NT2/D1 (cell line): ENCODE results near the gene ACACB.

Experiments used
- DNase-seq: peaks from one replicate; pipeline ENCODE4 v3.0.0-alpha.2; 2011; ENCODE audit warnings: low read depth, low spot score
- H3K27me3 ChIP-seq: 2 replicates; pipeline ENCODE4 v1.6.0; 2011; ENCODE audit warnings: mild to moderate bottlenecking; ENCODE audit not compliant: insufficient read length, insufficient read depth
- H3K36me3 ChIP-seq: 2 replicates; pipeline ENCODE4 v1.6.1; 2011; ENCODE audit warnings: mild to moderate bottlenecking, low read length, mixed read lengths; ENCODE audit not compliant: insufficient read depth, insufficient read length
- H3K4me1 ChIP-seq: 2 replicates; pipeline ENCODE4 v1.5.1; 2011; ENCODE audit not compliant: insufficient read depth, insufficient read length
- H3K4me3 ChIP-seq: 2 replicates; pipeline ENCODE4 v1.5.1; 2011; ENCODE audit warnings: low read depth; ENCODE audit not compliant: insufficient read length
- H3K9ac ChIP-seq: 2 replicates; pipeline ENCODE4 v1.6.0; 2011; ENCODE audit warnings: low read depth; ENCODE audit not compliant: insufficient read length
- H3K9me3 ChIP-seq: 2 replicates; pipeline ENCODE4 v1.5.1; 2011; ENCODE audit warnings: mild to moderate bottlenecking, low read length; ENCODE audit not compliant: insufficient read depth
- SUZ12 ChIP-seq: IDR thresholded peaks from 2 replicates; pipeline ENCODE4 v1.6.1; 2011; ENCODE audit not compliant: insufficient read length, insufficient read depth; ENCODE audit errors: extremely low read depth
- YY1 ChIP-seq: IDR thresholded peaks from 2 replicates; pipeline ENCODE4 v1.6.1; 2011; ENCODE audit not compliant: insufficient read length, insufficient read depth
- ZNF274 ChIP-seq: IDR thresholded peaks from 2 replicates; pipeline ENCODE4 v1.6.1; 2011; ENCODE audit warnings: mild to moderate bottlenecking, low read depth, low read length

Gene ACACB

DNA sequence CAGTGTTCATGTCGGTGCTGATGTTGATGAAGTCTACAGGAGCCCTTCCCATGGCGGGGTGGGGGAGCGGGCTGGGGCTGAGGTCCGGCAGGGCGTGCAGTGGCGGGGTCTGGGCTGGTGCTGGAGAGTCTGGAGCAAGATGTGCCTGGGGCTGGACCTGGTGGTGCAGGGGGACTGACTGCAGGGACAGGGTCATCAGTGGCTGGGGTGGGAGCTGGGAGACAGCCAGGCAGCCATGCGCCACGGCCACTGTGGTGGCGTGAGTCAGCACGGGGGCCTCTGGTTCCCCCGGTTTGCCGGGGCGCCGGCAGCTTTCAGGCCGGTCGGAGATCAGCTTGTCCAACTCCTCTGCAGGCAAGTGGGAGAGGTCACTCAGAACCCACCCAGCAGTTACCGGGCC is 165.1 kb downstream of the ACACB start:
- H3K36me3 ChIP-seq: no peaks in the 10 kb centered on the region
- TF ChIP-seq YY1 (no peak), ZNF274 (no peak), SUZ12 (no peak)
- no peak overlapping the region for H3K4me3 ChIP-seq
- no peaks in the 10 kb centered on the region for H3K9me3 ChIP-seq
- peaks cover 7% of the 10 kb centered on the region for H3K4me1 ChIP-seq
- no peaks in the 10 kb centered on the region for H3K27me3 ChIP-seq
- H3K9ac ChIP-seq: no peak overlapping the region
- no peak for DNase-seq

DNA sequence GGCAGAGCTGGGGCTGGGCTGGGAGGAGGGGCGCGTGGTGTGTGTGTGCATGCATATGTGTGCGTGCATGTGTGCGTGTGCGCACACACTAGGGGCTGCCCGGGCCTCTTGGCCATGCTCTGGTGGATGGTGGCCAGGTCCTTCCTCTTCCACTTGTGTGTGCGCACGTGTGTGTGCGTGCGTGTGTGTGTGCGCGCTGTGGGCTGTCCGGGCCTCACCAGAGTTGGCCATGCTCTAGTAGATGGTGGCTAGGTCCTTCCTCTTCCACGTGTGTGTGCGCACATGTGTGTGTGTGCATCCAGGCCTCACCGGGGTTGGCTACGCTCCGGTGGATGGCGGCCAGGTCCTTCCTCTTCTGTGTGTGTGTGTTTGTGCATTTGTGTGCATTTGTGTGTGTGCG is 168.0 kb downstream of the ACACB start:
- no peak for DNase-seq
- H3K4me1 ChIP-seq: peaks cover 13% of the 10 kb centered on the region
- no peaks in the 10 kb centered on the region for H3K27me3 ChIP-seq
- H3K4me3 ChIP-seq: no peak overlapping the region
- no peaks in the 10 kb centered on the region for H3K36me3 ChIP-seq
- TF ChIP-seq YY1: no peak
- TF ChIP-seq SUZ12: no peak
- no peak for TF ChIP-seq ZNF274
- no peak overlapping the region for H3K9ac ChIP-seq
- no peaks in the 10 kb centered on the region for H3K9me3 ChIP-seq

DNA sequence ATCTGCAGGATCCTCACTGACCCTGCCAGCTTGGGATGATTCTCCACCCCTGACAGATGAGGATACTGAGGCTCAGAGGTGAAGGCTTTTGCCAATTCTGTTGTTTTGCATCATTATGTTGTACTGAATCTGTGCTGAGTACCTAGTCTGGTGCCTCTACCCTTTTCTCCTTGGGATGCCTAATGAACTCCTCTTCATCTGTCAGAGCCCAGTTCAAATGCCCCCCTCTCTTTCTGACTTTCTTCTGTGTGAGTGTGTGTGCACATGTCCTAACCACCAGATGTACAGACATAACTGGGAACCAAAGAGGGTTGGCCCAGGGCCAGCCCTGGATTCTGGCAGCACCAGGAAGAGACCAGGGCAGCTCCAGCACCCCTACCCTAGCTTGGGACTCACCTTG is 169.9 kb downstream of the ACACB start:
- H3K9me3 ChIP-seq: no peaks in the 10 kb centered on the region
- no peak for DNase-seq
- no peak overlapping the region for H3K9ac ChIP-seq
- TF ChIP-seq SUZ12 (no peak), ZNF274 (no peak), YY1 (no peak)
- no peaks in the 10 kb centered on the region for H3K36me3 ChIP-seq
- peaks cover 18% of the 10 kb centered on the region for H3K4me1 ChIP-seq
- no peaks in the 10 kb centered on the region for H3K27me3 ChIP-seq
- H3K4me3 ChIP-seq: no peak overlapping the region

- DNase-seq: no peak
- no peak overlapping the region for H3K9ac ChIP-seq
- H3K27me3 ChIP-seq: no peaks in the 10 kb centered on the region
- no peaks in the 10 kb centered on the region for H3K36me3 ChIP-seq
- TF ChIP-seq YY1 (no peak), SUZ12 (no peak), ZNF274 (no peak)
- H3K4me1 ChIP-seq: peaks cover 18% of the 10 kb centered on the region
- no peak overlapping the region for H3K4me3 ChIP-seq
- H3K9me3 ChIP-seq: no peaks in the 10 kb centered on the region
These were observed 170.3 kb downstream of the ACACB start for GRCh38 chr12:109286652-109287051.

DNA sequence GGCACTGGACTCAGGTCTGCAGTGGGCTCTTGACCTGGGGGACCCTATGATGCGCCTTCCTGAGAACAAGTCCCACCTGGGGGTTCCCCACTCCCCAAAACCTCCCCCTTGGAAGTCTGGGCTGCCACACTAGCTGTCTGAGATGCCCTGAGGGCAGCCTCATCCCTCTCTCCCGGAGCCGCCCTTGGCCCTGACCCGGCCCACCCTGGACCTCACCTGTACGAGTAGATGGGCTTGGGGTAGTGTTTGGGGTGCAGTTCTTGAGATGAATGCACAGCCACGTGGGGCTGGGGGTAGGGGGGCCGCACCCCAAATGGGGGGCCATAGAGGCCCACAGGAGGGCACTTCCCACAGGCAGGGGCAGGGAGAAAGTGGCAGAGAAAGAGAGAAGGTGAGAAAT is 170.8 kb downstream of the ACACB start:
- Histone ChIP-seq H3K9me3 (no peaks in the 10 kb centered on the region), H3K27me3 (no peaks in the 10 kb centered on the region), H3K4me3 (no peak overlapping the region), H3K36me3 (no peaks in the 10 kb centered on the region), H3K4me1 (peaks cover 18% of the 10 kb centered on the region), H3K9ac (no peak overlapping the region)
- DNase-seq: no peak
- no peak for TF ChIP-seq YY1
- TF ChIP-seq SUZ12: no peak
- TF ChIP-seq ZNF274: no peak

DNA sequence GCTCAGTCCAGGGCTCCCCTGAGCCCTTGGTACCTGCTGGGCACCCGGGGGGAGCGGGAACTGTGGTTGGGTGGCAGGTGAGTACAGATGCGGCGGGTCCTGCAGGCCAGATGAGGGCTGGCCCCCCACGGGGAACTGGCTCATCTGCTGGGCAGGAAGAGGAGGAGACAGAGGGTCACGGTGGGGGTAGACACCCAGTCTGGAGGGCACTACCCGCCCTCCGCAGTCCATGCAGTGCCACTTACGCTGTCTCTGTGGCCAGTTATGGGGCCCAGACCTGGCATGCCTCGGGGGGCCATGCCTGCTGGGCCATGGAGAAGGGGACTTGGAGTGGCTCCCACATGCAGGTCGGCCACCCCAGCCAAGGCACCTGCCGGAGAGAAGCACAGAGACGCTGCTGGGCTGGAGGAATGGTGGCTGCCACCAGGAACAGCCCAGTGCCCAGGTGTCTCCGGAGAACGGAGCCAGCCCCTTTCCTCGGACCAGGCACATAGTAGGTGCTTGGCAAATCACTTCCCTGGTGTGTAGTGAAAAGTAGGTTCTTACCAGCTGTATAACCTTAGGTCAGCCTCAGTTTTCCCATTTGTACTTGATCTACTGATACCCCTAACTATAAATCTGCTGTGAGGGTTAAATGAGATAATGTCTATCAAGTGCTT is 171.6 kb downstream of the ACACB start:
- Histone ChIP-seq H3K9ac (peak overlapping the region; percentile 1), H3K4me3 (peak overlapping the region; percentile 33), H3K27me3 (no peaks in the 10 kb centered on the region), H3K36me3 (no peaks in the 10 kb centered on the region), H3K9me3 (no peaks in the 10 kb centered on the region), H3K4me1 (peaks cover 18% of the 10 kb centered on the region)
- TF ChIP-seq YY1: no peak
- TF ChIP-seq SUZ12: no peak
- TF ChIP-seq ZNF274: no peak
- no peak for DNase-seq

GRCh38 chr12:109288571-109288970 is 172.2 kb downstream of the ACACB start:
- Histone ChIP-seq H3K4me3 (peak overlapping the region; percentile 33), H3K27me3 (no peaks in the 10 kb centered on the region), H3K9ac (no peak overlapping the region), H3K36me3 (no peaks in the 10 kb centered on the region), H3K4me1 (peaks cover 18% of the 10 kb centered on the region), H3K9me3 (no peaks in the 10 kb centered on the region)
- DNase-seq: no peak
- TF ChIP-seq YY1 (peak; percentile 52), ZNF274 (no peak)
